ENCODE data around the gene KRTAP4-9.
"Not testable (repeated sequence)": the region's sequence is repeated elsewhere in the genome, so short reads cannot be mapped to it uniquely, and the experiment has no call there.

The KRTAP4-9 gene

GRCh38 chr17:41131979-41132378 is 26.8 kb downstream of the KRTAP4-9 start:
- no peak for DNase-seq (ENCODE audit: low spot score)

GRCh38 chr17:41133880-41134735 is 28.9 kb downstream of the KRTAP4-9 start:
- DNase-seq (ENCODE audit: low spot score) = no peak

- DNase-seq (ENCODE audit: low spot score) = not testable (repeated sequence)
These were observed 34.7 kb downstream of the KRTAP4-9 start for GRCh38 chr17:41139865-41140264.

GRCh38 chr17:41140360-41141131 is 35.4 kb downstream of the KRTAP4-9 start, which contains the start of gene KRTAP4-6:
KRTAP4-6 (minus strand) TSS chr17:41140544; CDS start chr17:41140487, 57 bp downstream.
- no peak for DNase-seq (ENCODE audit: low spot score)

GRCh38 chr17:41141361-41141760 is 36.2 kb downstream of the KRTAP4-9 start:
- DNase-seq (ENCODE audit: low spot score) = no peak

- no peak for DNase-seq (ENCODE audit: low spot score)
These were observed 39.7 kb downstream of the KRTAP4-9 start for GRCh38 chr17:41144846-41145245.

- DNase-seq (ENCODE audit: low spot score) = no peak
These were observed 40.1 kb downstream of the KRTAP4-9 start for GRCh38 chr17:41145261-41145660.

- DNase-seq (ENCODE audit: low spot score) = no peak
These were observed 42.5 kb downstream of the KRTAP4-9 start for GRCh38 chr17:41147531-41148204.

GRCh38 chr17:41148971-41149651 is 43.9 kb downstream of the KRTAP4-9 start:
- not testable (repeated sequence) for DNase-seq (ENCODE audit: low spot score)

GRCh38 chr17:41149652-41149985 is 44.4 kb downstream of the KRTAP4-9 start, which contains the start of gene KRTAP4-5:
KRTAP4-5 (minus strand) TSS chr17:41149825; CDS start chr17:41149767, 58 bp downstream.
- no peak for DNase-seq (ENCODE audit: low spot score)

- DNase-seq (ENCODE audit: low spot score) = no peak
These were observed 44.8 kb downstream of the KRTAP4-9 start for GRCh38 chr17:41150026-41150425.

GRCh38 chr17:41151525-41151924 is 46.3 kb downstream of the KRTAP4-9 start:
- no peak for DNase-seq (ENCODE audit: low spot score)

GRCh38 chr17:41153856-41154255 is 48.7 kb downstream of the KRTAP4-9 start:
- no peak for DNase-seq (ENCODE audit: low spot score)

All from left forelimb (tissue), 1 donor.